Measurements from ENCODE around the gene ZFP30.

DNA sequence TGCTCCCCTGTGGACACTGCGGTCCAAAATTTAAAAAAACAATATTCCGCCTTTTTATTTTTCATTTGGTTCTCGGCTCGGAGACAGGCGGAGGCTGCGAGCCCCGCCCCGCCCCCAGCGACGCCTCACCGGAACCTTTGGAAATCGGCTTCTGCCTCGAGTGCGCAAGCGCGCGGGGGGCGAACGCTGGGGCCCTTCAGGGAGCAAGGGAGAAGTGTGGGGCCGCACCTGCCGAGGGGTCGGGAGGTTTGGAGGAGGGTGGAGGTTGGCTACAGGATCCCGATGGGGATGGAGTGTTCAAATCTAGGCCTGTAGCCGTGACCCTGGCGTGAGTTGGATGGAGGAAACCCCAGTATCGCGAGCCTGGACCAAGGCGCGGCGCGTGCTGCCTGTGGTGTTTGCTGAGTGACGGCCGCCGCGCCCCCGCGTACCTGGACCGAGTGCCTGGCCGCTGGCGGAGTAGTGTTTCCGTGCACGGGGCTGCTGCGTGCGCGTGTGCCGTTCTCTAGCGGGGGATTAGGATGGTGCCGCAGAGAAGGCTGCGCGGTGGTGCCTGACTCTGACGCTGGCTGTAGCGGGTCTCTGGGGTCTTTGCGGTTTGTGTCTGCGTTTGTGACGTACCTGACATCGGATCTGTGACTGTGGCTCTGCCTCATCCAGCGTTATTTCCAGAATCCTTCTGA lies 565 bp upstream of the ZFP30 start:
- no peak for TF ChIP-seq EZH2 (IDR thresholded peaks at IDR 0.05)
- TF ChIP-seq, protein P1, sequence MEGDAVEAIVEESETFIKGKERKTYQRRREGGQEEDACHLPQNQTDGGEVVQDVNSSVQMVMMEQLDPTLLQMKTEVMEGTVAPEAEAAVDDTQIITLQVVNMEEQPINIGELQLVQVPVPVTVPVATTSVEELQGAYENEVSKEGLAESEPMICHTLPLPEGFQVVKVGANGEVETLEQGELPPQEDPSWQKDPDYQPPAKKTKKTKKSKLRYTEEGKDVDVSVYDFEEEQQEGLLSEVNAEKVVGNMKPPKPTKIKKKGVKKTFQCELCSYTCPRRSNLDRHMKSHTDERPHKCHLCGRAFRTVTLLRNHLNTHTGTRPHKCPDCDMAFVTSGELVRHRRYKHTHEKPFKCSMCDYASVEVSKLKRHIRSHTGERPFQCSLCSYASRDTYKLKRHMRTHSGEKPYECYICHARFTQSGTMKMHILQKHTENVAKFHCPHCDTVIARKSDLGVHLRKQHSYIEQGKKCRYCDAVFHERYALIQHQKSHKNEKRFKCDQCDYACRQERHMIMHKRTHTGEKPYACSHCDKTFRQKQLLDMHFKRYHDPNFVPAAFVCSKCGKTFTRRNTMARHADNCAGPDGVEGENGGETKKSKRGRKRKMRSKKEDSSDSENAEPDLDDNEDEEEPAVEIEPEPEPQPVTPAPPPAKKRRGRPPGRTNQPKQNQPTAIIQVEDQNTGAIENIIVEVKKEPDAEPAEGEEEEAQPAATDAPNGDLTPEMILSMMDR (IDR thresholded peaks at IDR 0.05), result no peak
